B cell (primary cell): Measurements from ENCODE around the gene TAF13.

ENCODE experiments used
- CTCF ChIP-seq: fragments of 200-600 bp; IDR thresholded peaks from one replicate; pipeline ENCODE4 v1.8.0; 2022; ENCODE audit warnings: antibody characterized with exemption, mild to moderate bottlenecking
- EZH2 ChIP-seq: IDR thresholded peaks from 2 replicates; pipeline ENCODE4 v1.6.1; 2012; ENCODE audit warnings: borderline replicate concordance, low read depth, mild to moderate bottlenecking, moderate library complexity, low read length; ENCODE audit not compliant: insufficient read depth, poor library complexity, severe bottlenecking

- TF ChIP-seq CTCF: no peak
- no peak for TF ChIP-seq EZH2
Observed at GRCh38 chr1:109091078-109091838, 15.5 kb upstream of the TAF13 start.
